ENCODE results near the gene RINT1.

DNA sequence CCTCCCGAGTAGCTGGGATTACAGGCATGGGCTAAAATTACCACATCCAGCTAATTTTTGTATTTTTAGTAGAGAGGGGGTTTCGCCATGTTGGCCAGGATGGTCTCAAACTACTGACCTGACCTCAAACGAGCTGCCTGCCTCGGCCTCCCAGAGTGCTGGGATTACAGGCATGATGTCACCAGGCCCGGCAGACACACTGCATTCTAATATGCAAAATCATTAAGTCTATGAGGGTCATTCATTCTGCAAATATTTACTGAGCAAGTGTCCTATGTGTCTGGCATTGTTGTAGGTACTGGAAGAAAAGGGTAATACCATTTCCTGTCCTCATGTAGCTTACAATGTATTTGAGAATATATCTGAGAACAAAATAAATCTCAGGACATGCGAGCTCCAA lies 12.6 kb upstream of the RINT1 start:
- TF ChIP-seq CTCF (IDR thresholded peaks at IDR 0.05; ENCODE audit: borderline replicate concordance, extremely low read depth, low read length, poor library complexity, severe bottlenecking) (no peak), EZH2 (IDR thresholded peaks at IDR 0.05; ENCODE audit: borderline replicate concordance, low read depth, low read length, severe bottlenecking) (no peak)

Measured in DND-41 (cell line).